ENCODE data around the gene ALDH1L1.

The ALDH1L1 gene

DNA sequence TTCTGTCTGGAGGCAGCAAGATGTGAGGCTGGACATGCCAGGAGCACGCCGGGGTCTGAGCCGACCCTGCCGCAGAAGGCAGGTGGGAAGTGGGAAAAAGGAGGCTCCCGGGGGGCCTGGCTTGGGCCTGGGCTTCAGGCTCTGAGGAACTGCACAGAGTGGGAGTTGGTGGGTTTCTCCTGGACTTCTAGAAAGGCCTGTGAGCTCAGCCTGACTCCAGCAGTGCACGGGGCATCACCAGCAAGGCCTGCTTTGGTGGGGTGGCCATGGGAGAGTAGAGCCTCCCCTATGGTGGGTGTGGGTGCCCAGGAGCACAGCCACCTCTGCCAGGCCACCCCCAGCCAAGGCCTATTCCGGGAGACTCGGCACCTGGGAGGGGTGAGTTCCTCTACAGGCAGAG is 78.4 kb downstream of the ALDH1L1 start:
- H3K79me2 ChIP-seq (ENCODE audit: insufficient read depth, low read length): no peaks in the 10 kb centered on the region
- no peak overlapping the region for H3K9ac ChIP-seq (ENCODE audit: low read length)
- no peaks in the 10 kb centered on the region for H3K9me3 ChIP-seq (ENCODE audit: insufficient read depth, low read length)
- no peaks in the 10 kb centered on the region for H3K36me3 ChIP-seq (ENCODE audit: low read length)
- no peaks in the 10 kb centered on the region for H3K9me2 ChIP-seq (replicated peaks; ENCODE audit: insufficient read depth, low read length)
- H3F3A ChIP-seq (ENCODE audit: insufficient read depth): no peaks in the 10 kb centered on the region
- no peaks in the 10 kb centered on the region for H3K27me3 ChIP-seq (ENCODE audit: low read length)
- no peak overlapping the region for H3K4me3 ChIP-seq (ENCODE audit: insufficient read depth, low read length, poor library complexity, severe bottlenecking)
- no peak for TF ChIP-seq EZH2phosphoT487 (conservative IDR thresholded peaks at IDR 0.05; ENCODE audit: low read length)
- TF ChIP-seq, protein P1, sequence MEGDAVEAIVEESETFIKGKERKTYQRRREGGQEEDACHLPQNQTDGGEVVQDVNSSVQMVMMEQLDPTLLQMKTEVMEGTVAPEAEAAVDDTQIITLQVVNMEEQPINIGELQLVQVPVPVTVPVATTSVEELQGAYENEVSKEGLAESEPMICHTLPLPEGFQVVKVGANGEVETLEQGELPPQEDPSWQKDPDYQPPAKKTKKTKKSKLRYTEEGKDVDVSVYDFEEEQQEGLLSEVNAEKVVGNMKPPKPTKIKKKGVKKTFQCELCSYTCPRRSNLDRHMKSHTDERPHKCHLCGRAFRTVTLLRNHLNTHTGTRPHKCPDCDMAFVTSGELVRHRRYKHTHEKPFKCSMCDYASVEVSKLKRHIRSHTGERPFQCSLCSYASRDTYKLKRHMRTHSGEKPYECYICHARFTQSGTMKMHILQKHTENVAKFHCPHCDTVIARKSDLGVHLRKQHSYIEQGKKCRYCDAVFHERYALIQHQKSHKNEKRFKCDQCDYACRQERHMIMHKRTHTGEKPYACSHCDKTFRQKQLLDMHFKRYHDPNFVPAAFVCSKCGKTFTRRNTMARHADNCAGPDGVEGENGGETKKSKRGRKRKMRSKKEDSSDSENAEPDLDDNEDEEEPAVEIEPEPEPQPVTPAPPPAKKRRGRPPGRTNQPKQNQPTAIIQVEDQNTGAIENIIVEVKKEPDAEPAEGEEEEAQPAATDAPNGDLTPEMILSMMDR (IDR thresholded peaks at IDR 0.05; ENCODE audit: insufficient read depth, low read length, poor library complexity, severe bottlenecking): no peak
- no peak overlapping the region for H3K27ac ChIP-seq (ENCODE audit: low read depth, low read length)
- no peak overlapping the region for H2AFZ ChIP-seq (ENCODE audit: low read depth, low read length, severe bottlenecking)
- no peaks in the 10 kb centered on the region for H4K20me1 ChIP-seq (ENCODE audit: low read depth, low read length)
- H3K4me2 ChIP-seq (ENCODE audit: low read depth, low read length, poor library complexity, severe bottlenecking): no peak overlapping the region

GRCh38 chr3:126101521-126101982 is 78.8 kb downstream of the ALDH1L1 start:
- Histone ChIP-seq H3K9me3 (ENCODE audit: insufficient read depth, low read length) (no peaks in the 10 kb centered on the region), H3K79me2 (ENCODE audit: insufficient read depth, low read length) (no peaks in the 10 kb centered on the region), H3K27me3 (ENCODE audit: low read length) (no peaks in the 10 kb centered on the region), H4K20me1 (ENCODE audit: low read depth, low read length) (no peaks in the 10 kb centered on the region), H2AFZ (ENCODE audit: low read depth, low read length, severe bottlenecking) (no peak overlapping the region), H3K27ac (ENCODE audit: low read depth, low read length) (no peak overlapping the region), H3K36me3 (ENCODE audit: low read length) (no peaks in the 10 kb centered on the region), H3F3A (ENCODE audit: insufficient read depth) (no peaks in the 10 kb centered on the region), H3K9ac (ENCODE audit: low read length) (no peak overlapping the region), H3K9me2 (replicated peaks; ENCODE audit: insufficient read depth, low read length) (no peaks in the 10 kb centered on the region), H3K4me2 (ENCODE audit: low read depth, low read length, poor library complexity, severe bottlenecking) (no peak overlapping the region), H3K4me3 (ENCODE audit: insufficient read depth, low read length, poor library complexity, severe bottlenecking) (no peak overlapping the region)
- TF ChIP-seq, protein P1 (IDR thresholded peaks at IDR 0.05; ENCODE audit: insufficient read depth, low read length, poor library complexity, severe bottlenecking): no peak
- no peak for TF ChIP-seq EZH2phosphoT487 (conservative IDR thresholded peaks at IDR 0.05; ENCODE audit: low read length)

- no peak overlapping the region for H3K4me2 ChIP-seq (ENCODE audit: low read depth, low read length, poor library complexity, severe bottlenecking)
- no peaks in the 10 kb centered on the region for H3K9me3 ChIP-seq (ENCODE audit: insufficient read depth, low read length)
- no peak overlapping the region for H3K4me3 ChIP-seq (ENCODE audit: insufficient read depth, low read length, poor library complexity, severe bottlenecking)
- H3K36me3 ChIP-seq (ENCODE audit: low read length): no peaks in the 10 kb centered on the region
- no peak overlapping the region for H3K27ac ChIP-seq (ENCODE audit: low read depth, low read length)
- H3K79me2 ChIP-seq (ENCODE audit: insufficient read depth, low read length): no peaks in the 10 kb centered on the region
- no peaks in the 10 kb centered on the region for H4K20me1 ChIP-seq (ENCODE audit: low read depth, low read length)
- H3K9ac ChIP-seq (ENCODE audit: low read length): no peak overlapping the region
- no peak for TF ChIP-seq EZH2phosphoT487 (conservative IDR thresholded peaks at IDR 0.05; ENCODE audit: low read length)
- TF ChIP-seq, protein P1 (IDR thresholded peaks at IDR 0.05; ENCODE audit: insufficient read depth, low read length, poor library complexity, severe bottlenecking): no peak
- H3K9me2 ChIP-seq (replicated peaks; ENCODE audit: insufficient read depth, low read length): no peaks in the 10 kb centered on the region
- no peaks in the 10 kb centered on the region for H3F3A ChIP-seq (ENCODE audit: insufficient read depth)
- H3K27me3 ChIP-seq (ENCODE audit: low read length): no peaks in the 10 kb centered on the region
- H2AFZ ChIP-seq (ENCODE audit: low read depth, low read length, severe bottlenecking): no peak overlapping the region
These were observed 79.6 kb downstream of the ALDH1L1 start for GRCh38 chr3:126100634-126101301.

All from SU-DHL-6 (cell line).